SH-SY5Y (cell line): ENCODE measurements around the gene GFY.

Experiments used
- GATA2 ChIP-seq: IDR thresholded peaks from 2 replicates; pipeline ENCODE4 v1.6.1; 2011; ENCODE audit warnings: mild to moderate bottlenecking, low read depth, low read length
- GATA3 ChIP-seq: IDR thresholded peaks from 2 replicates; pipeline ENCODE4 v1.6.1; 2011; ENCODE audit warnings: low read depth, mild to moderate bottlenecking, low read length, moderate library complexity

Gene GFY

DNA sequence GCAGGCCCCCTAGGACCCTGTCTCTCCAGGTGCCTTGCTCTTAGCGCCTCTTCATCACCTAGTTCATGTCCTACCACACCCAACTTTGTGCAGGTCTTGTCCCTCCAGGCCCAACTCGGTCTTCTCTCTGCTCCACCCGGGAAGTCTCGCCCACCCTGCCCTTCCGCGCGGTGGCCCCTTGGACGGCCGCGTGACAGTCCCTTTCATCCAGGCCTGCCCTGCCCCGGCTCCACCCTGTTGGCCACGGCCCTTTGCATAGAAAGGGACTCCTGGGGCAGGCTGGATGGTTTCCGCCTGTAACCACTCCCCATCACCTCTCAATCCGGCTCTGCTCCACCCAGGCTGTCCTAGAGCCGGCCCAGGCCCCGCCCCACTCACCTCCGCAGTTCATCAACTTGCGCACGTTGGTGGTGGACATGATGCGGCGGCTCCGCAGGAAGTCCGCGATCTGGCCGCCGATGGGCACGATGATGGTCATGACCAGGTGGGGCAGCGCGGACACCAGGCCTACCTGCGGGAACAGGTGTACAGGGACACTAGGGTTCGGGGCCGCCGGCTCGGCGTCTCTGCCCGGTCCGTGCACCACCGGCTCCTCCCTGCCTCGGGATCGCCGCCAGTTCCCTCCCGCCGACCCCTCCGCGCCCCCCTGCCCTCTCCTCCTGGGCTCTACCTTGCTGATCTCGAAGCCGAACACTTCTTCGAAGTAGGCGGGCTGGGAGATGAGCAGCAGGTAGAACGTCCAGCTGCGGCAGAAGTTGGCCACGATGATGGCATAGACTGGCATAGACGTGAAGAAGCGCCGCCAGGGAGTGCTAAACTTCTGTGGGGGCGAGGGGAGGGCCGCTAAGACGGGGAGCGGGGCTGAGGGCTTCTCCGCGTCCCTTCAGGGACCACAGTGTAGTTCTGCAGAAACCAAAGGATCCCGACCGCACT, 7.2 kb downstream of the GFY start:
- TF ChIP-seq GATA2 (no peak), GATA3 (no peak)

GRCh38 chr19:49433240-49433901, 8.2 kb downstream of the GFY start:
- TF ChIP-seq GATA3, result no peak
- TF ChIP-seq GATA2, result no peak

GRCh38 chr19:49434907-49435583, 9.9 kb downstream of the GFY start:
- TF ChIP-seq GATA2 (no peak), GATA3 (no peak)

- TF ChIP-seq GATA2 (no peak), GATA3 (no peak)
These were observed 10.5 kb downstream of the GFY start for GRCh38 chr19:49435670-49436069.

DNA sequence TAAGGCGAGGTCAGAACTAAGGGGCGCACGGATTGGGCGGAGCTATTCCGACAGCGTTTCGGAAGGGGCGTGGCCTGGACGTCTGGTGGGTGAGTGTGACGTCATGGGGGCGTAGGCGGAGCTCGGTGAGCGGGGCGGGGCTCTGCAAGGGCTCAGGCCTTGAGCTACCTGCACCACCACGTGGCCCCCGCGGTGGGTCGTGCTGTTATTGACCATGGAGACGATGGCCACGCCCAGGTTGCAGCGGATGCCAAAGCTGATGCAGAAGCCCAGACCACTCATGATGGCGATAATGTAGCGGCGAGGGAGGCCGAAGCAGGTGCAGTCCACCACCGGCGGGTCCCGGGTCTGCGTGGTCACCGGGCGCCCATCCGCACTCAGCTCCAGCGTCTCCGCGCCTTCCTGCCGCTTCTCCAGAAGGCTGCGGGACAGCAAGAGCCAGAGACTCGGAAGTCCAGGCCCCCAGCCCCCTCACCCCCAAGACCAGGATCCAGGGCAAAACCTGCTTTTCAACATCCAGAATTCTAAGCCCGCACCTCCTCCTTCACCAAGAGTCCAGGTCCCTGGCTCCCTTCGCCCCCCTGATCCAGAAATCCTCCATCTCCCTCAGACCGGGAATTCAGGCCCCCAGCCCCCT, 11.3 kb downstream of the GFY start:
- TF ChIP-seq GATA2 (no peak), GATA3 (no peak)

GRCh38 chr19:49437231-49437630, 12.0 kb downstream of the GFY start:
- TF ChIP-seq GATA2 (no peak), GATA3 (no peak)

DNA sequence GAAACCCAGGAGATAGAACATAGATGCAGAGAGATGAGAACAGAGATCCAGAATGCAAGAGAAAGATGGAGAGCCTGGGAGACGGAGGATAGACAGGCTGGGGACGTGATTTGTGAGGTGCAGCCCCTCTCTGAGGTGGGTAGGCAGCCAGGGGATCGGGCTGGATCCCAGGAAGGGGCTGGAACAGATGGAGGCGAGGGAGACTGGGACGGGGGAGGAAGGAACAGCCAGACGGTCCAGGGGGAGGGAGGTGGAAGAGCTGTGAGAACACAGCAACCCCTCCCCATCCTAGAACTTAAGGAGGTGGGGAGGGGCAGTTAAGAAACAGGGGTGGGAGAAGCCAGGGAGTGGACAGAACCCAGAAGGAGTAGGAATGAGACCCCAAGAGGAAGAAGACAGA, 13.1 kb downstream of the GFY start:
- TF ChIP-seq GATA2 (no peak), GATA3 (no peak)

DNA sequence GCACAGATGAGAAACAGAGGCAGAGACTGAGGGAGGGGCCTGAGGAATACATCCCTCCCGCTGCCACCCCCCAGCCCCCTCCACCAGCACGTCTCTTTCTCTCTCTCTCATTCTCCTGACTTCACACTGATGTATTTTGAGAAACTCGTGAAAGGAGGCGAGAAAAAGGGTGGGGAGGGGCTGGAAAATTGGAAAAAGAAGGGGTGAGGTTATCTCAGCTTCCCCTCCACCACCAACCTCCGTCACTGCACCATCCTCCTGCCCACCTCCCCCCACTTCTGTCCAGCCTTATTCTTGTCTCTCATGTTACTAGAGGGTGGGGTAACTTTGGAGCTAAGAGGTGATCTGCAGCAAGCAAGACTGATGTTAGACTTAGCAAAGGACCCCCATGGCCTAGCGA, 14.6 kb downstream of the GFY start:
- no peak for TF ChIP-seq GATA3
- TF ChIP-seq GATA2, result no peak

DNA sequence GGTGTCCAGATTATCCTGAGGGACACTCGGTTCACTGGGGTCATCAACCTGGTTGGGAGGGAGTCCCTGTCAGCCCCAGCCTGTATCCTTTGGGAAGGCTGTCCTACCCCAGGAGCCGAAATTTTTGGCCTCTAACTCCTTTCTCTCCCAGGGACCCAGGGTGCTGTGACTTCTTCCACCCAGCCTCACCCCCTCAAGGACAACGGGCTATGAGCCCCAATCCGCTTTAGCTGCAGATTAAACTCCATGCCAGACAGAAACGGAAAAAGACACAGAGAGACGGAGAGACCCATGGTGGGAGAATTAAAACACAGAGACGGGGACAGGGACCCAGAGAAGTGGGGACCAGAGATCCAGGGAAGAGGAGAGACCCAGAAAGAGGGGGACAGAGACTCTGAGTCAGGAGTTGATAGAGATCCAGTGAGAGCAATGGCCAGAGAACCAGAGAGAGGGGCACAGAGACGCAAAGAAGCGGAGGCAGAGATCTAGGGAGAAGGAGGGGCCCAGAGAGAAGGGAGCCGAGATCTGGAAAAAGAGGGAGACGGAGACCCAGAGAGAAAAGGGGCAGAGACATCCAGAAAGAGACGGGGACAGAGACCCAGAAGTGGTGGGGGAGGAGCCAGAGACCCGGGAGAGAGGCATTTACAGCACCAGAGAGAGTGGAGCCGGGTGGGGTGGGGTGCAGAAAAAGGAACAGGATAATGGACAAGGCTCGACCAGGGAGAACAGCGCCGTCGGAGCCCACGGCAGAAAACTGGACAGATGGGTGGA, 15.4 kb downstream of the GFY start:
- TF ChIP-seq GATA3 (no peak), GATA2 (no peak)

- TF ChIP-seq GATA2, result no peak
- no peak for TF ChIP-seq GATA3
These were observed 16.2 kb downstream of the GFY start, which contains the start of gene SLC17A7 for GRCh38 chr19:49441210-49441959. SLC17A7 (minus strand) TSS chr19:49441527; CDS start chr19:49441379, 148 bp downstream.

- TF ChIP-seq GATA2 (no peak), GATA3 (no peak)
These were observed 16.8 kb downstream of the GFY start for GRCh38 chr19:49441960-49442350.

DNA sequence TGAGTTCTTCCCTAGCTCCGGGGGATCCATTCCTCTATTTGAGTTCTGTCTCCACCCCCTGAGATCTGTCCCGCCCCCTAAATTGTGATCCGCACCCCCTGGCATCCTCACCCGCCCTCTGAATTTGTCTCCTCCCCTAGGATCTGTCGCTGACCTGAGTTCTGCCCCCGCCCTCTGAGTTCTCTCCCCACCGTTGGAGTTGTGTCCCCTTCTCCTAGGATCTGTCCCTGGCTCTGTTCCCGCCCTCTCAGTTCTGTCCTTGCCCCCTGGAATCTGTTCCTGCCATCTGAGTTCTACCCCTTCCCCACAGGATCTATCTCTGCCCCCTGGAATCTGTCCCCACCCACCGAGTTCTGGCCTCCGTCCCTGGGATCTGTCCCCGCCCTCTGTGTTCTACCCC, 17.2 kb downstream of the GFY start:
- TF ChIP-seq GATA3 (no peak), GATA2 (no peak)

DNA sequence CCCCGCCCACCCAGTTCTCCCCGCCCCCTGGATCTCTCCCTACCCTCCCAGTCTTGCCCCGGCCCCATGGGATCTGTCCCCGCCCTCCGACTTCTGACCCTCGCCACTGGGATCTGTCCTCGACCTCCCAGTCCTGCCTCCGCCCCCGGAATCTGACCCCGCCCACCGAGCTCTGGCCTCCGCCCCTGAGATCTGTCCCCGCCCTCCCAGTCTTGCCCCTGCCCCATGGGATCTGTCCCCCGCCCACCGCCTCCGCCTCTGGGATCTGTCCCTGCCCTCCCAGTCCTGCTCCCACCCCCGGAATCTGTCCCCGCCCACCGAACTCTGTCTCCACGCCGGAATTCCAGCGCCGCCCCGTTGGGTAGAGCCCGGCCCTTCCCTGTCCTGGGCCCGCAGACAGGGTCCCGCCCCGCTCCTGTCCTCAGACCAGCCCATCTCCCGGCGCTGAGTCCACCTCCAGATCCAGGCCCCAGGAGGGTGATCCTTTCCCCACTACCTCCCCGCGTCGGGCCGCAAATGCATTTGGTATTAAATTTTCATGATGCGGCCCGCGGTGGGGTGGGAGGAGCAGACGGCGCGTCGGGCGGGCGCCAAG, 17.7 kb downstream of the GFY start:
- TF ChIP-seq GATA2, result no peak
- TF ChIP-seq GATA3, result no peak
